Mammary epithelial cell (primary cell): ENCODE measurements around the gene DNMT3L.

Experiments used
- CTCF ChIP-seq, 2 donors: IDR thresholded peaks in 1 of 2; conservative IDR thresholded peaks in 1 of 2; 2 replicates each; pipeline ENCODE4 v1.5.1; 2011 to 2012; ENCODE audit warnings: inconsistent platforms in 2 of 2, low read length in 2 of 2, mild to moderate bottlenecking in 2 of 2, control low read depth in 1 of 2, low read depth in 1 of 2; ENCODE audit not compliant: insufficient read depth in 1 of 2; ENCODE audit errors: extremely low read depth in 1 of 2
- EZH2 ChIP-seq: IDR thresholded peaks from 2 replicates; pipeline ENCODE4 v1.6.1; 2012; ENCODE audit warnings: low read length, inconsistent platforms, borderline replicate concordance

GRCh38 chr21:44279354-44280260 lies 17.9 kb upstream of the DNMT3L start:
- TF ChIP-seq CTCF (conservative IDR thresholded peaks at IDR 0.05 in 1 of 2, IDR thresholded peaks at IDR 0.05 in 1 of 2; ENCODE audit: extremely low read depth in 1 of 2, insufficient read depth in 1 of 2, low read depth in 1 of 2, low read length in 2 of 2) (no peak), EZH2 (no peak)
